Right lobe of liver (tissue), 4 donors: ENCODE data around the gene ATP6V1E1.

Experiments
- POLR2A ChIP-seq: fragments of 450-650 bp; IDR thresholded peaks from one replicate; pipeline ENCODE4 v1.6.1; 2017; ENCODE audit warnings: antibody characterized with exemption, mild to moderate bottlenecking
- TF ChIP-seq, protein P1 (sequence below), 4 donors: fragments of 200-600 bp in 3 of 4; fragments of 450-650 bp in 1 of 4; IDR thresholded peaks; one replicate each; pipeline versions ENCODE4 v1.5.1 to v1.8.0; 2016 to 2022; ENCODE audit warnings: antibody characterized with exemption in 4 of 4, mild to moderate bottlenecking in 2 of 4
- donor health status: DM: no; HTN: no; CAD: no.
- donor health status: DM: no; HTN: no; CAD: no.
- donor health status: DM: no; HTN: yes; CAD: no.

DNA sequence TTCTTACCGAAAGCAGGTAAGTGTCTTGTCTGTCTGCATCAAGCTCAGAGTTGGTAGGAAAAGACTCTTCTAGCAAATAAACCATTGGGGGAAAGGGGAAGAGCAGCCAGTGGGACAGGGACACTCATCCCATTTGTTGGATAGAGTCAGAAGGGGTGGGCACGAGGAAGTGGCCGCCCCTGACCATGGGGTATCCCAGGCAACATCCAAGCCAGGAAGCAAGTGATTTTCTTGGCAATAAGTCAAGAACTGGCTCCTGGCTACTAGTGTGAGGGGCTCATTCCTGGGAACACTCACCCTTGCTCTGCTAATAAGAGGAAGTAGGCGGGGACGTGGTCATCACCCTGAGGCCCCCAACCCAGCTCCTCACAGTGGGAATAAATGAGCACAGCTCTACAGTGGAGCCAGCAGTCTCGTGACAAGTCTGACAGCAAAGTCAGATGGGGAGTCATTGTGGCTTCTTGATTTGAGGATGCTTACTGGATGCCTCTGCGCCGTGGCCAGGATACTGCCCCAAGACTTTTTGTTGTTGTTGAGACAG lies 58.5 kb downstream of the ATP6V1E1 start:
- TF ChIP-seq, protein P1, sequence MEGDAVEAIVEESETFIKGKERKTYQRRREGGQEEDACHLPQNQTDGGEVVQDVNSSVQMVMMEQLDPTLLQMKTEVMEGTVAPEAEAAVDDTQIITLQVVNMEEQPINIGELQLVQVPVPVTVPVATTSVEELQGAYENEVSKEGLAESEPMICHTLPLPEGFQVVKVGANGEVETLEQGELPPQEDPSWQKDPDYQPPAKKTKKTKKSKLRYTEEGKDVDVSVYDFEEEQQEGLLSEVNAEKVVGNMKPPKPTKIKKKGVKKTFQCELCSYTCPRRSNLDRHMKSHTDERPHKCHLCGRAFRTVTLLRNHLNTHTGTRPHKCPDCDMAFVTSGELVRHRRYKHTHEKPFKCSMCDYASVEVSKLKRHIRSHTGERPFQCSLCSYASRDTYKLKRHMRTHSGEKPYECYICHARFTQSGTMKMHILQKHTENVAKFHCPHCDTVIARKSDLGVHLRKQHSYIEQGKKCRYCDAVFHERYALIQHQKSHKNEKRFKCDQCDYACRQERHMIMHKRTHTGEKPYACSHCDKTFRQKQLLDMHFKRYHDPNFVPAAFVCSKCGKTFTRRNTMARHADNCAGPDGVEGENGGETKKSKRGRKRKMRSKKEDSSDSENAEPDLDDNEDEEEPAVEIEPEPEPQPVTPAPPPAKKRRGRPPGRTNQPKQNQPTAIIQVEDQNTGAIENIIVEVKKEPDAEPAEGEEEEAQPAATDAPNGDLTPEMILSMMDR (IDR thresholded peaks at IDR 0.05) = no peak
- peak; percentile 67 for TF ChIP-seq POLR2A
